SU-DHL-6 (cell line): ENCODE results near the gene SUN2.

Source experiments
- H2AFZ ChIP-seq: fragments of 200-600 bp; sonication (generic); 2 replicates; pipeline ENCODE4 v1.6.1; 2014; ENCODE audit warnings: low read depth, mild to moderate bottlenecking, moderate library complexity, mixed read lengths, antibody characterized with exemption, low read length; ENCODE audit not compliant: severe bottlenecking
- H3F3A ChIP-seq: fragments of 200-600 bp; shearing (Covaris generic); 2 replicates; pipeline ENCODE4 v1.6.0; 2016; ENCODE audit warnings: antibody characterized with exemption, mild to moderate bottlenecking; ENCODE audit not compliant: insufficient read depth
- H3K27ac ChIP-seq: fragments of 200-600 bp; sonication (generic); 2 replicates; pipeline ENCODE4 v1.5.1; 2016; ENCODE audit warnings: low read depth, mild to moderate bottlenecking, low read length, moderate library complexity, mixed read lengths
- H3K27me3 ChIP-seq: fragments of 200-600 bp; sonication (generic), shearing (Covaris generic); 2 replicates; pipeline ENCODE4 v1.6.0; 2014; ENCODE audit warnings: mild to moderate bottlenecking, low read length
- H3K36me3 ChIP-seq: fragments of 200-600 bp; sonication (generic); 2 replicates; pipeline ENCODE4 v1.6.1; 2014; ENCODE audit warnings: mild to moderate bottlenecking, low read length, mixed read lengths
- H3K4me2 ChIP-seq: fragments of 300-600, 200-600 bp; shearing (Covaris generic), sonication (generic); 2 replicates; pipeline ENCODE4 v1.6.0; 2014; ENCODE audit warnings: low read length, low read depth, mild to moderate bottlenecking; ENCODE audit not compliant: poor library complexity, severe bottlenecking
- H3K4me3 ChIP-seq: fragments of 200-600 bp; sonication (generic); 2 replicates; pipeline ENCODE4 v1.5.1; 2014; ENCODE audit warnings: antibody characterized with exemption, low read length, mild to moderate bottlenecking, mixed read lengths; ENCODE audit not compliant: insufficient read depth, poor library complexity, severe bottlenecking
- H3K79me2 ChIP-seq: fragments of 200-600 bp; sonication (generic); 2 replicates; pipeline ENCODE4 v1.6.1; 2014; ENCODE audit warnings: mild to moderate bottlenecking, low read length, moderate library complexity; ENCODE audit not compliant: insufficient read depth
- H3K9ac ChIP-seq: fragments of 200-600 bp; sonication (generic); 2 replicates; pipeline ENCODE4 v1.7.0; 2014; ENCODE audit warnings: mild to moderate bottlenecking, low read length
- H3K9me2 ChIP-seq: fragments of 200-600 bp; sonication (generic); replicated peaks from 2 replicates; pipeline ENCODE4 v1.6.1; 2014; ENCODE audit warnings: low read length; ENCODE audit not compliant: insufficient read depth
- H3K9me3 ChIP-seq: fragments of 200-600 bp; sonication (generic); 2 replicates; pipeline ENCODE4 v1.6.1; 2014; ENCODE audit warnings: low read length, mixed read lengths; ENCODE audit not compliant: insufficient read depth
- H4K20me1 ChIP-seq: fragments of 200-600 bp; sonication (generic); 2 replicates; pipeline ENCODE4 v1.6.1; 2014; ENCODE audit warnings: low read depth, mild to moderate bottlenecking, antibody characterized with exemption, low read length, moderate library complexity, mixed read lengths
- CTCF ChIP-seq: fragments of 200-600 bp; sonication (generic); IDR thresholded peaks from one replicate; pipeline ENCODE4 v1.5.1; 2017; ENCODE audit warnings: antibody characterized with exemption, mild to moderate bottlenecking, low read length, moderate library complexity; ENCODE audit not compliant: insufficient read depth, poor library complexity, severe bottlenecking
- EZH2phosphoT487 ChIP-seq: fragments of 200-600 bp; sonication (generic), shearing (Covaris generic); conservative IDR thresholded peaks from 2 replicates; pipeline ENCODE4 v1.6.1; 2018; ENCODE audit warnings: mild to moderate bottlenecking, antibody characterized with exemption, low read length, moderate library complexity, mixed read lengths

Gene SUN2

GRCh38 chr22:38741166-38741565, 14.6 kb downstream of the SUN2 start:
- no peak for TF ChIP-seq EZH2phosphoT487
- TF ChIP-seq CTCF, result no peak
- Histone ChIP-seq H3K9me3 (no peaks in the 10 kb centered on the region), H3K79me2 (no peaks in the 10 kb centered on the region), H4K20me1 (no peaks in the 10 kb centered on the region), H3K4me3 (no peak overlapping the region), H3K9ac (no peak overlapping the region), H3F3A (no peaks in the 10 kb centered on the region), H3K27me3 (no peaks in the 10 kb centered on the region), H3K4me2 (no peak overlapping the region), H3K36me3 (no peaks in the 10 kb centered on the region; the same call in 1 of the 2 replicates), H2AFZ (no peak overlapping the region), H3K27ac (no peak overlapping the region), H3K9me2 (no peaks in the 10 kb centered on the region)

- H3K9me3 ChIP-seq, result no peaks in the 10 kb centered on the region
- H4K20me1 ChIP-seq, result no peaks in the 10 kb centered on the region
- H3K9me2 ChIP-seq, result no peaks in the 10 kb centered on the region
- H3K27me3 ChIP-seq, result no peaks in the 10 kb centered on the region
- H3K4me2 ChIP-seq, result no peak overlapping the region
- no peak overlapping the region for H3K9ac ChIP-seq
- TF ChIP-seq CTCF, result no peak
- no peaks in the 10 kb centered on the region; the same call in 1 of the 2 replicates for H3K36me3 ChIP-seq
- H3K79me2 ChIP-seq, result no peaks in the 10 kb centered on the region
- no peak overlapping the region for H3K27ac ChIP-seq
- H2AFZ ChIP-seq, result no peak overlapping the region
- no peak overlapping the region for H3K4me3 ChIP-seq
- no peaks in the 10 kb centered on the region for H3F3A ChIP-seq
These were observed 15.0 kb downstream of the SUN2 start for GRCh38 chr22:38740754-38741153.

- H2AFZ ChIP-seq, result no peak overlapping the region
- no peaks in the 10 kb centered on the region for H4K20me1 ChIP-seq
- no peaks in the 10 kb centered on the region for H3K27me3 ChIP-seq
- H3K4me2 ChIP-seq, result no peak overlapping the region
- H3K9ac ChIP-seq, result no peak overlapping the region
- no peaks in the 10 kb centered on the region; the same call in 1 of the 2 replicates for H3K36me3 ChIP-seq
- no peak overlapping the region for H3K4me3 ChIP-seq
- no peaks in the 10 kb centered on the region for H3K79me2 ChIP-seq
- 0 out of 2 replicates have a peak, but pooled peaks cover 1% of the 10 kb centered on the region for H3F3A ChIP-seq
- TF ChIP-seq CTCF (no peak), EZH2phosphoT487 (no peak)
- H3K27ac ChIP-seq, result no peak overlapping the region
- H3K9me2 ChIP-seq, result no peaks in the 10 kb centered on the region
- H3K9me3 ChIP-seq, result no peaks in the 10 kb centered on the region
These were observed 15.6 kb downstream of the SUN2 start for GRCh38 chr22:38740116-38740723.
